ENCODE results near the gene EGFLAM. TPM values are rescaled to one million over a fixed set of nuclear protein-coding genes. Genes with fewer than 3 reads are reported as not detected.

EGFLAM gene
- total RNA-seq, 1 experiment from 2014 or later, result 9.3 TPM

- ChIA-PET CTCF (interaction anchor here (0.7 to 3.7 kb wide), 24 partner anchors 9 to 543 kb away, joined by 3 to 26 read pairs (median 4); no protein-coding TSS in a partner anchor), POLR2A (interaction anchor here (1.0 kb wide), 1 partner anchor 35 kb away, joined by 3 read pairs; no protein-coding TSS in a partner anchor)
- BruUV-seq (replicated peaks), result no TSS peak
- Mint-ChIP-seq H3K4me3 (ENCODE audit: unreplicated experiment) (no peak overlapping the region), H3K36me3 (ENCODE audit: insufficient read depth, unreplicated experiment) (no peaks in the 10 kb centered on the region), H3K27me3 (ENCODE audit: insufficient read depth, unreplicated experiment) (peaks cover 9% of the 10 kb centered on the region), H3K9me3 (ENCODE audit: unreplicated experiment) (no peaks in the 10 kb centered on the region), H3K27ac (ENCODE audit: low read depth, unreplicated experiment) (no peak overlapping the region), H3K4me1 (ENCODE audit: insufficient read depth, unreplicated experiment) (no peaks in the 10 kb centered on the region)
- no peak for DNase-seq (ENCODE audit: unreplicated experiment)
- TF ChIP-seq CTCF (IDR thresholded peaks at IDR 0.05; ENCODE audit: unreplicated experiment), result no peak
- intact Hi-C loops (cut with micrococcal nuclease), result loop anchor here (2.0 to 5.0 kb wide), 3 partner anchors 57 to 423 kb away; no protein-coding TSS in a partner anchor
Measured at GRCh38 chr5:38383701-38384100, 125.3 kb downstream of the EGFLAM start.

- Mint-ChIP-seq H3K36me3 (ENCODE audit: insufficient read depth, unreplicated experiment) (no peaks in the 10 kb centered on the region), H3K9me3 (ENCODE audit: unreplicated experiment) (no peaks in the 10 kb centered on the region), H3K4me1 (ENCODE audit: insufficient read depth, unreplicated experiment) (no peaks in the 10 kb centered on the region), H3K27ac (ENCODE audit: low read depth, unreplicated experiment) (no peak overlapping the region), H3K4me3 (ENCODE audit: unreplicated experiment) (no peak overlapping the region), H3K27me3 (ENCODE audit: insufficient read depth, unreplicated experiment) (peaks cover 2% of the 10 kb centered on the region)
- no peak for TF ChIP-seq CTCF (IDR thresholded peaks at IDR 0.05; ENCODE audit: unreplicated experiment)
- intact Hi-C loops (cut with micrococcal nuclease), result loop anchor here (5.0 kb wide), 1 partner anchor 177 kb away; no protein-coding TSS in a partner anchor
- POLR2A ChIA-PET, result no interaction called here
- CTCF ChIA-PET, result interaction anchor here (0.7 to 3.7 kb wide), 6 partner anchors 18 to 542 kb away, joined by 3 to 26 read pairs (median 14); no protein-coding TSS in a partner anchor
- DNase-seq (ENCODE audit: unreplicated experiment), result no peak
- no TSS peak for BruUV-seq (replicated peaks)
Measured at GRCh38 chr5:38384396-38384795, 126.0 kb downstream of the EGFLAM start.

- no peak for TF ChIP-seq CTCF (IDR thresholded peaks at IDR 0.05; ENCODE audit: unreplicated experiment)
- peak; percentile 5 for DNase-seq (ENCODE audit: unreplicated experiment)
- no peak overlapping the region for H3K4me3 Mint-ChIP-seq (ENCODE audit: unreplicated experiment)
- H3K9me3 Mint-ChIP-seq (ENCODE audit: unreplicated experiment), result no peaks in the 10 kb centered on the region
- intact Hi-C loops (cut with micrococcal nuclease), result no loop called here
- BruUV-seq (replicated peaks), result no TSS peak
- no peaks in the 10 kb centered on the region for H3K4me1 Mint-ChIP-seq (ENCODE audit: insufficient read depth, unreplicated experiment)
- ChIA-PET POLR2A (no interaction called here), CTCF (interaction anchor here (1.1 to 1.2 kb wide), 2 partner anchors 32 to 33 kb away, joined by 3 to 4 read pairs; no protein-coding TSS in a partner anchor)
- H3K27ac Mint-ChIP-seq (ENCODE audit: low read depth, unreplicated experiment), result no peak overlapping the region
- no peaks in the 10 kb centered on the region for H3K27me3 Mint-ChIP-seq (ENCODE audit: insufficient read depth, unreplicated experiment)
- H3K36me3 Mint-ChIP-seq (ENCODE audit: insufficient read depth, unreplicated experiment), result no peaks in the 10 kb centered on the region
Measured at GRCh38 chr5:38387161-38387560, 128.8 kb downstream of the EGFLAM start.

- Mint-ChIP-seq H3K9me3 (ENCODE audit: unreplicated experiment) (no peaks in the 10 kb centered on the region), H3K27me3 (ENCODE audit: insufficient read depth, unreplicated experiment) (peaks cover 22% of the 10 kb centered on the region), H3K4me3 (ENCODE audit: unreplicated experiment) (no peak overlapping the region), H3K4me1 (ENCODE audit: insufficient read depth, unreplicated experiment) (no peaks in the 10 kb centered on the region), H3K36me3 (ENCODE audit: insufficient read depth, unreplicated experiment) (no peaks in the 10 kb centered on the region), H3K27ac (ENCODE audit: low read depth, unreplicated experiment) (no peak overlapping the region)
- TF ChIP-seq CTCF (IDR thresholded peaks at IDR 0.05; ENCODE audit: unreplicated experiment), result no peak
- intact Hi-C loops (cut with micrococcal nuclease), result no loop called here
- ChIA-PET CTCF (interaction anchor here (0.7 to 1.5 kb wide), 3 partner anchors 11 to 152 kb away, joined by 3 to 6 read pairs (median 4); no protein-coding TSS in a partner anchor), POLR2A (no interaction called here)
- no peak for DNase-seq (ENCODE audit: unreplicated experiment)
- BruUV-seq (replicated peaks), result no TSS peak
Measured at GRCh38 chr5:38393636-38394035, 135.3 kb downstream of the EGFLAM start.

All from MCF 10A (cell line).